Measurements from ENCODE around the gene CYBA. TPM values are rescaled to one million over a fixed set of nuclear protein-coding genes. Genes with fewer than 3 reads are reported as not detected.
A peak's percentile ranks its signal among the peaks of the same experiment; 100 is the strongest.

The CYBA gene
- total RNA-seq, 2 donors from 2014 or later = 188 to 220 TPM

GRCh38 chr16:88649195-88649923 lies 1.5 kb downstream of the CYBA start:
- WGBS, 2 experiments (ENCODE audit: insufficient coverage in 1 of 2, insufficient read length in 1 of 2) = 87 to 94% methylated on average over 5 to 20 of the region's 20 CpGs
- Histone ChIP-seq H3K4me1 (ENCODE audit: control insufficient read depth, insufficient read depth, low read length) (peaks cover 5% of the 10 kb centered on the region), H3K9ac (ENCODE audit: extremely low read depth, low read length, poor library complexity, severe bottlenecking) (no peak overlapping the region), H3K36me3 (ENCODE audit: control insufficient read depth, insufficient read depth, low read length) (no peaks in the 10 kb centered on the region), H3K27me3 (ENCODE audit: control insufficient read depth, insufficient read depth, low read length, poor library complexity, severe bottlenecking) (no peaks in the 10 kb centered on the region), H3K4me3 (ENCODE audit: low read length) (peak overlapping the region; percentile 90), H3K9me3 (ENCODE audit: control insufficient read depth, low read length) (no peaks in the 10 kb centered on the region), H3K27ac (ENCODE audit: low read depth, low read length) (no peak overlapping the region)
- H3K36me3 Mint-ChIP-seq (ENCODE audit: low read depth) = peaks cover 16% of the 10 kb centered on the region
- no peak overlapping the region for H3K27ac Mint-ChIP-seq
- H3K27me3 Mint-ChIP-seq (ENCODE audit: insufficient read depth) = no peaks in the 10 kb centered on the region
- no peaks in the 10 kb centered on the region for H3K9me3 Mint-ChIP-seq
- H3K4me3 Mint-ChIP-seq = peak overlapping the region; percentile 78
- DNase-seq = no peak
- H3K4me1 Mint-ChIP-seq = peaks cover 5% of the 10 kb centered on the region
- TF ChIP-seq CTCF (conservative IDR thresholded peaks at IDR 0.05) = no peak

GRCh38 chr16:88647178-88648070 lies 3.4 kb downstream of the CYBA start:
- WGBS, 2 experiments (ENCODE audit: insufficient coverage in 1 of 2, insufficient read length in 1 of 2) = 93% methylated on average over 9 to 22 of the region's 22 CpGs
- no peak overlapping the region for H3K4me3 ChIP-seq (ENCODE audit: low read length)
- no peak overlapping the region for H3K9ac ChIP-seq (ENCODE audit: extremely low read depth, low read length, poor library complexity, severe bottlenecking)
- Mint-ChIP-seq H3K4me1 (peaks cover 5% of the 10 kb centered on the region), H3K4me3 (no peak overlapping the region), H3K36me3 (ENCODE audit: low read depth) (peaks cover 16% of the 10 kb centered on the region), H3K27me3 (ENCODE audit: insufficient read depth) (no peaks in the 10 kb centered on the region), H3K9me3 (no peaks in the 10 kb centered on the region), H3K27ac (no peak overlapping the region)
- H3K27me3 ChIP-seq (ENCODE audit: control insufficient read depth, insufficient read depth, low read length, poor library complexity, severe bottlenecking) = no peaks in the 10 kb centered on the region
- H3K9me3 ChIP-seq (ENCODE audit: control insufficient read depth, low read length) = no peaks in the 10 kb centered on the region
- H3K4me1 ChIP-seq (ENCODE audit: control insufficient read depth, insufficient read depth, low read length) = peaks cover 5% of the 10 kb centered on the region
- no peak overlapping the region for H3K27ac ChIP-seq (ENCODE audit: low read depth, low read length)
- DNase-seq = no peak
- TF ChIP-seq CTCF (conservative IDR thresholded peaks at IDR 0.05) = no peak
- H3K36me3 ChIP-seq (ENCODE audit: control insufficient read depth, insufficient read depth, low read length) = peaks cover 3% of the 10 kb centered on the region

- Histone ChIP-seq H3K4me1 (ENCODE audit: control insufficient read depth, insufficient read depth, low read length) (peaks cover 4% of the 10 kb centered on the region), H3K27ac (ENCODE audit: low read depth, low read length) (peak overlapping the region; percentile 24), H3K9me3 (ENCODE audit: control insufficient read depth, low read length) (no peaks in the 10 kb centered on the region), H3K9ac (ENCODE audit: extremely low read depth, low read length, poor library complexity, severe bottlenecking) (no peak overlapping the region), H3K36me3 (ENCODE audit: control insufficient read depth, insufficient read depth, low read length) (peaks cover 3% of the 10 kb centered on the region), H3K4me3 (ENCODE audit: low read length) (no peak overlapping the region), H3K27me3 (ENCODE audit: control insufficient read depth, insufficient read depth, low read length, poor library complexity, severe bottlenecking) (no peaks in the 10 kb centered on the region)
- Mint-ChIP-seq H3K36me3 (ENCODE audit: low read depth) (peaks cover 16% of the 10 kb centered on the region), H3K9me3 (no peaks in the 10 kb centered on the region), H3K4me3 (no peak overlapping the region), H3K27ac (no peak overlapping the region), H3K4me1 (peaks cover 5% of the 10 kb centered on the region), H3K27me3 (ENCODE audit: insufficient read depth) (no peaks in the 10 kb centered on the region)
- DNase-seq = no peak
- TF ChIP-seq CTCF (conservative IDR thresholded peaks at IDR 0.05) = no peak
- 92 to 93% methylated on average over 13 to 28 of the region's 28 CpGs for WGBS, 2 experiments (ENCODE audit: insufficient coverage in 1 of 2, insufficient read length in 1 of 2)
These were observed 4.4 kb downstream of the CYBA start for GRCh38 chr16:88646345-88647034.
